HEK293T (cell line): ENCODE results near the gene BBX.

ENCODE experiments used
- BHLHE40 ChIP-seq: fragments of 450-650 bp; IDR thresholded peaks from 2 replicates; pipeline ENCODE4 v1.6.1; 2016; ENCODE audit warnings: mild to moderate bottlenecking, moderate library complexity, borderline replicate concordance
- CTBP1 ChIP-seq: fragments of 450-650 bp; IDR thresholded peaks from 2 replicates; pipeline ENCODE4 v1.6.1; 2016; ENCODE audit warnings: borderline replicate concordance
- ELF4 ChIP-seq: fragments of 450-650 bp; IDR thresholded peaks from 2 replicates; pipeline ENCODE4 v1.6.1; 2017; ENCODE audit warnings: antibody characterized with exemption
- LEF1 ChIP-seq: fragments of 450-650 bp; IDR thresholded peaks from 2 replicates; pipeline ENCODE4 v1.6.1; 2017; ENCODE audit warnings: mild to moderate bottlenecking, borderline replicate concordance
- PKNOX1 ChIP-seq: fragments of 450-650 bp; IDR thresholded peaks from 2 replicates; pipeline ENCODE4 v1.6.1; 2016
- SP1 ChIP-seq: fragments of 450-650 bp; IDR thresholded peaks from 2 replicates; pipeline ENCODE4 v1.6.1; 2017

- TF ChIP-seq PKNOX1, result no peak
- TF ChIP-seq BHLHE40, result no peak
- no peak for TF ChIP-seq CTBP1
- no peak for TF ChIP-seq SP1
- no peak for TF ChIP-seq ELF4
- no peak for TF ChIP-seq LEF1
Measured at GRCh38 chr3:107679921-107680320, 157.2 kb downstream of the BBX start.
